Fibroblast of peridontal ligament (primary cell): Measurements from ENCODE around the gene SPATA19.

Experiments used
- DNase-seq: peaks from one replicate; pipeline ENCODE4 v3.0.0-alpha.2; 2010; ENCODE audit errors: extremely low read depth

SPATA19 gene

GRCh38 chr11:133818302-133818701 lies 27.0 kb downstream of the SPATA19 start:
- DNase-seq: no peak

DNA sequence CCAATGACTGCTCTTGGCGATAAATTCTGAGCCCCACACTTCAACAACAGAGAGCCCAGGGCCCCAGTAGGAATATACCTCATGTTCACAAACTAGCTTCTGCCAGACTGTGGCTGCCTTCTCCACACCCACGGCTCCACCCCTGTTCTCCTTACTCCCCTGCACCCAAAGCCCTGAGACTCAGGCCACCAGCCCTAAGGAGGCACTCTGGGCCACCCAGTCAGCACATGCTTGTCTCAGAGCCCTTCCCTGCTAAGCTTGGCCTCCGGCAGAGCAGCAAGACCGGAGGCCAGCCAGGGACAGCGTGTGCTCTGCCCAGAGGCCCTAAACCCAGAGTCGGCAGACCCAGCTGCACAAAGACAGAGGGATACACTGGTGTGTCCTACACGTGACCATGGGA lies 27.9 kb downstream of the SPATA19 start:
- DNase-seq: no peak

GRCh38 chr11:133816146-133816870 lies 29.0 kb downstream of the SPATA19 start:
- no peak for DNase-seq

DNA sequence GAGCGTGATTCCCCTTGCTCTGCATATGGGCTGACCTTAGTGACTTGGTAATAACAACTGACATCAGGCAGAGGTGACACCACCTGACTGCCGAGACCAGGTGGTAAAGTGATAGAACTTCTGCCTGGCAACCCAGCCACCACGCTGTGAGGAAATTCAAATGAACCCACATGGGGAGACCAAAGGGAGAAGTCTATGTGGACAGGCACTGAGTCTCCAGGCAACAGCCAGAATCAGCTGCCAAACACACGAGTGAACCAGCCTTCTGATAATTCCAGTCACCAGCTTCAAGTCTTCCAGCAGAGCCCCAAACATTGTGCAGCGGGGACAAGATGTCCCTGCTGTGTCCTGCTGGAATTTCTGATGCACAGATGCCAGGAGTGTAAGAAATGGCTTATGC lies 29.7 kb downstream of the SPATA19 start:
- no peak for DNase-seq

DNA sequence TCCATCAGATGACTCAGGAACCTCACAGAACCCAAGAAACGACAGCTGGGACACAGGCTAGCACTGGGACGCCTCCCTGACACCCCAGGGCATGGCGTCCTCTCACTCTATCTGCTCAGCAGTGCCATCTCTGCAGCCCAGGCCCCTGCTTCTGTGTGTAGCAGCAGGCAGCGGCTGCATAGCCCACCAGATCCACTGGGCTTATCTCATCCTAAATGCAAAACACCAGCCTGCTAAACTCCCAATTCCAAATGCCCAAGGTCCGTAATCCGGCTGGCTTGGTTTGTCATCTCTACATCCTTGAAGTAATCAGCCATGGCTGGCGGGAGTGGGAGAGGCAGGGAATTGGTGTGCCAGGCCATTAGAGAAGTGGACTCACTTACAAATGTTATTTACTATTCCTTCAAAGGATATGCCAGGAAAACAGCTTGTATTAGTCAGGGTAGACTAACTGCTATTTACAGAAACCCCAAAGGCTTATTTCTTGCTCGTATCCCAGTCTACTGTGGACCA lies 30.7 kb downstream of the SPATA19 start:
- no peak for DNase-seq

GRCh38 chr11:133811850-133812685 lies 33.2 kb downstream of the SPATA19 start:
- DNase-seq: no peak

DNA sequence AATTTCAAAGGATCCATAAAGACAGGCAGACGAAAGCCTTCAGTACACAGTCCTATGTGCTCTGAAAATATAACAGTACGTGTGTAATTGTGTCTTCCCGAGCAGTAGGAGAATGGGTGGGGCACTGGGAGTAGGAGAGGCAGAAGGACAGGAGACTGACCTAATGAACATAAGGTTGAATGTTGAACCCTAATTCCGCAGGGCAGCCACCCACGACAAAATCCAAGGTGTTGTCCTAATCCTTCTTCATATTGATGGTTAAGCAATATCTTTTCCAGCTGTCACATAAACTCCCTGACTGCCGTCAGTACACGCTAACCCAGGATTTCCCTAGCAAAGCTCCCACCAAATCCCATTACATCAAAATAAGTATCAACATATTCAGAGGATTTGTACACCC lies 34.5 kb downstream of the SPATA19 start:
- DNase-seq: no peak

DNA sequence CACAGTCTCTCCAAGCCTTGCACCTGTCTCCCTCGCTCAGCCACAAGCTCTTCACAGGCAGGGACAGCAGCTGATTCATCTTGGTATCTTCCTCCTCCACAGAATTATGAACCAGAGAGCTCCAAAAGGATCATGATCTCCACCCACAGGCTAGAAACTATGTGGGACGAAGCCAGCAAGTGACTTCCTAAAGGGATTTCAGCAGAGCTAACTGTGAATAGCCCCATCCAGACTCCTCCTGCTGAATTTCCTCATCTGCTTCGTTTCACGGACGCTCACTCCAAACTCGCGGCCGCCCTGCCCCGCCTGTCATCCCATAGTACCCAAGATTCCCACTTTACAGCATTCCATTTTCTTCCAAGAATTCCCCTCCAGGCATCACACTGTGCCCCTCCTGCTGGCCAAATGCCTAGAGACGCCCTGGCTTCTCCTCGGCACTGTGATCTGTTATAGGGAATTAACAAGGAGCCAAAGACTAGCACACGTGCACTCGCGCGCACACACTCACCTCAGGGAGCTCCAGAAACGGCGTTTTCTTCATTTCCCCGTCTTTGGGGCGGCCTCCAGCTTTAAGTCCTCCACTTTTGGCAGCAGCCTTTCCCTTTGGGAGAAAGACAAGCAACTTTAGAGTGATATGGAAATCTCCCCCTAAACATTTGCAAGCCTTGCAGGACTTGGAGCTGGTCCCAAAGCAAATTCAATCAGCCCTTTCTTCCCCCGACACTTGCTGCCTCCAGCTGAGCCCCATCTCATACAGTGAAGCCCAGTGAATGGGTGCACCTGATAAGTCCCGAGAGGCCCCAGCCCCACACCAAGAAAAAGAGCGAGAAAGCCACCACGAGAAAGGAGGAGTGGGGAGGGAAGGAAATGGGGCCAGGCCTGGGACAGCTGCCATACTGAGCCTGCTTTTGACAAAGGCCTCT lies 35.5 kb downstream of the SPATA19 start:
- no peak for DNase-seq

DNA sequence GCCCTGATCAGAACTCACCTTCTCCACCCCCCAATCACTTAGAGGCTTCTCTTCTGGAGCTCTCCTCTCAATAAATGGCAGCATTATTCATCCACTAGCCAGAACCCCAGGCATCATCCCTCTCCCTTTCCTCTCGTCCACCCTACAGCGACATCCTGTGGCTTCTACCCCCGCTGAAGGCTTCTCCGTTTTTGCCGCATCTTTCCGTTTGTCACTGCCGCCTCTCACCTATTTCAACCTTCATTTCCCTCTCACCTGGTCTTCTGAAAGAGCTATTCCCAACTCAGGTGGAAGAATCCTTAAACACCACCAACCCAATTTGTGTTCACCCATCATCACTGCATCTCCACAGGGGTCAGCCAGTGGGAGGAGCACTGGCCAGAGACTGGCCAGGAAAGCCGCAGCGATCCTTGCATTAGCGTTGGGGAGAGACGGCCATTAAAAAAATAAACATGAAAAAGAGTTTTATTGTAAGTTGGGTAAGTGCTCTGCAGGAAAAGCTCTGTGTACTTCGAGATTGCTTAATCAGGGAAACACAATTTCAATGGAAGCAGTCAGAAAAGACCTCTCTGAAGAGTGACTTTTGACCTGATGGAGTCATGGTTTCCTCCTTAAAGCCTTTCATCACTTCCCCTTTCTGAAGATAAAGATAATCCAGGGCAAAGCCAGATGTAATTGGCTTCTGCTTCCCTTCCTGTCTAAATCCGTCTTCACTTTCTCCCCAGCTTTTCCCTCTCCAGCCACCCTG lies 36.7 kb downstream of the SPATA19 start:
- no peak for DNase-seq

- no peak for DNase-seq
Observed at GRCh38 chr11:133803026-133803425, 42.3 kb downstream of the SPATA19 start.

DNA sequence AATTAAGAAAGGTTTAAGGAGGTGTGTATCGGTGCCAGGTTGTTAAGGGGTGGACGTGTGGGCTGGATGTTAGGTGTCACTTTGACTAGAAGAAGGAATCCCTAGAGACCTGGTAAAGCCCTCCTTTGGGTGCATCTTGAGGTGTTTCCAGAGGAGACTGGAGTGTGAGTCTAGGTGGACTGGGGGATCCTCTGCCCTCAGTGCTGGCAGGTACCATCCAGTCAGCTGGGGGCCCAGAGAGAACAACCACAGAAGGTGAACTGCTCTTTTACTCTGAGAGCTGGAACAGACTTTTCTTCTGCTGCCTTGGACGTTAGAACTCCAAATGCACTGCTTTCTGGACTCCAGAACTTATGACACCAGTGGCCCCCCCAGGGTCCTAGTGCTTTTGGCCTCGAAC lies 44.0 kb downstream of the SPATA19 start:
- DNase-seq: no peak

DNA sequence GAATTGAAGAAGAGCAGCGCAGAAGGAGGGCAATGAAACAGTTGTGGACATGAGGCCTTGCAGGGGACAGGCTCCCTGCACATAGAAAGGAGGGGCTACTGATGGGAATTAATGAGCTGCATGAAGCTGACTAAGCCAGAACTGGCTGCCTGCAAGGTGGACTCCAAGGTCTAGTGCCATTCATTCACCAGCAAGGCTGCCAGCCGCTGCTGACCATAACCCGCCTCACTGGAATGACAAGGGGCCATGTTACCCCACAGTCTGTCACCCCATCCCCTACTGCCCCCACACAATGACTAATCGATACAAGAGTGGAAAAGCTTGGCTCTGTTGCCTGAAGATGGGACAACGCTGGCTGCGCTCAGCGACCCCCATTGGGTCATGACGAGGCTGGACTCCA lies 44.6 kb downstream of the SPATA19 start:
- no peak for DNase-seq

- DNase-seq: no peak
Observed at GRCh38 chr11:133797554-133797953, 47.8 kb downstream of the SPATA19 start.

- no peak for DNase-seq
Observed at GRCh38 chr11:133796043-133796795, 49.1 kb downstream of the SPATA19 start.

- no peak for DNase-seq
Observed at GRCh38 chr11:133795088-133795487, 50.2 kb downstream of the SPATA19 start.

GRCh38 chr11:133794205-133794604 lies 51.1 kb downstream of the SPATA19 start:
- DNase-seq: no peak

- no peak for DNase-seq
Observed at GRCh38 chr11:133793271-133794035, 51.9 kb downstream of the SPATA19 start.

DNA sequence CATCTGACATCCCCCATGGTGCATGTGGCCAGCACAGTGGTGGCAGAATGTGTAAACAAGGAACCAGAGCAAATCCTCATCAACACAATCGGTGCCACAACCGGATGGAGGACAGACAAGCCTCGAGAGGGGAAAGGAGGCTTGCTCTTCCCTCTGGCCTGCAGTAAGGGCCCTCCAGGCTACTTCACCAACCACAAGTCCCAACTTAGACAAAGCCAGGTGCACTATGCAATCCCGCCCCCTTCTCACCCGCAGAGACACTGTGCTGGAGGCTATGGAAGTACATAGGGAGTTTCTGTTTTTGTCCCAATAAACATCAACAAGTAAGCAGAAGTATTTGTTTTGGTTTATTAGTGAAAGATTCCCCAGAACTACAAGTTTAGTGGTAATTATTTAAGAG lies 54.3 kb downstream of the SPATA19 start:
- no peak for DNase-seq
